Upper lobe of left lung (tissue), 6 donors: ENCODE measurements around the gene SLCO4A1. TPM values are rescaled to one million over a fixed set of nuclear protein-coding genes. Genes with fewer than 3 reads are reported as not detected.
A peak's percentile ranks its signal among the peaks of the same experiment; 100 is the strongest.

Experiments
- ATAC-seq, 2 donors: fragments of 200-7000 bp; cut with Tn5 transposase; one replicate each; pipeline ENCODE4 v1.9.1; 2022; ENCODE audit warnings: mild to moderate bottlenecking in 2 of 2, moderate library complexity in 2 of 2; ENCODE audit not compliant: low FRiP score in 2 of 2
- DNase-seq, 2 donors: peaks; one replicate each; pipeline ENCODE4 v3.0.0-alpha.2; 2019 to 2020
- H3K27ac ChIP-seq, 4 donors: fragments of 200-600 bp; sonication (generic); one replicate each; pipeline ENCODE4 v1.5.1; 2016 to 2019
- H3K27me3 ChIP-seq, 4 donors: fragments of 200-600 bp; sonication (generic); one replicate each; pipeline ENCODE4 v1.5.1; 2017 to 2019
- H3K36me3 ChIP-seq, 4 donors: fragments of 200-600 bp; sonication (generic); one replicate each; pipeline ENCODE4 v1.5.1; 2016 to 2019
- H3K4me1 ChIP-seq, 4 donors: fragments of 200-600 bp; sonication (generic); one replicate each; pipeline ENCODE4 v1.5.1; 2018 to 2019
- H3K4me3 ChIP-seq, 4 donors: fragments of 200-600 bp; sonication (generic); one replicate each; pipeline ENCODE4 v1.5.1; 2017 to 2019; ENCODE audit warnings: mild to moderate bottlenecking in 2 of 4, moderate library complexity in 1 of 4
- H3K9me3 ChIP-seq, 4 donors: fragments of 200-600 bp; sonication (generic); one replicate each; pipeline ENCODE4 v1.5.1; 2018 to 2019
- CTCF ChIP-seq, 6 experiments: fragments of 450-650 bp in 4 of 6; fragments of 200-600 bp in 2 of 6; sonication (generic) in 2 of 6; IDR thresholded peaks; one replicate each; pipeline ENCODE4 v1.5.1; 2016 to 2019; ENCODE audit warnings: antibody characterized with exemption in 6 of 6
- EP300 ChIP-seq, 4 donors: sonication (generic); formaldehyde crosslinking; IDR thresholded peaks; one replicate each; pipeline ENCODE4 v1.5.1; 2017; ENCODE audit warnings: antibody characterized with exemption in 4 of 4, control low read depth in 2 of 4
- POLR2A ChIP-seq, 4 donors: fragments of 450-650 bp; IDR thresholded peaks; one replicate each; pipeline ENCODE4 v1.5.1; 2016 to 2017; ENCODE audit warnings: antibody characterized with exemption in 4 of 4, mild to moderate bottlenecking in 2 of 4
- POLR2AphosphoS5 ChIP-seq, 2 donors: sonication (generic); formaldehyde crosslinking; IDR thresholded peaks; one replicate each; pipeline ENCODE4 v1.5.1; 2017; ENCODE audit warnings: antibody characterized with exemption in 2 of 2
- WGBS, 2 donors: methylation state at CpG; one replicate each; pipeline ENCODE4 v1.1.5; 2017 to 2018; 5-methylcytosine and 5-hydroxymethylcytosine counted together
- total RNA-seq, 6 donors: library from RNA; depleted of rRNA in 4 of 6; stranded (reverse); fragments of >200 nt in 4 of 6; gene quantifications; one replicate each; pipeline versions ENCODE4 v1.1.0 to v1.2.1, GENCODE V29; 2016 to 2021
- donor health status: DM: no; HTN: no; CAD: no; lungs with moderate emphysema.
- donor health status: DM: no; HTN: yes; CAD: no; lungs with severe emphysema.

Gene SLCO4A1
- total RNA-seq, 6 donors from 2014 or later, result 39.9 to 86.7 (median 49.1) TPM

- H3K27ac ChIP-seq, result peak overlapping the region in 3 of 4 donors; percentile 90 to 98 (median 95)
Measured at GRCh38 chr20:62649140-62649539, 6.8 kb downstream of the SLCO4A1 start.

GRCh38 chr20:62650551-62651284, 8.4 kb downstream of the SLCO4A1 start:
- peaks cover 56 to 84% (median 61%) of the 10 kb centered on the region in 4 donors for H3K4me1 ChIP-seq
- H3K27ac ChIP-seq, result peak overlapping the region; percentile 90 to 98 (median 96)
- ATAC-seq (no peak), DNase-seq (no peak)
- peak overlapping the region in 1 of 4 donors; percentile 37 for H3K4me3 ChIP-seq
- H3K27me3 ChIP-seq, result no peaks in the 10 kb centered on the region
- TF ChIP-seq EP300 (IDR thresholded peaks at IDR 0.05), result no peak
- TF ChIP-seq POLR2AphosphoS5 (IDR thresholded peaks at IDR 0.05), result no peak
- no peak for TF ChIP-seq POLR2A (IDR thresholded peaks at IDR 0.05)
- no peak for TF ChIP-seq CTCF (IDR thresholded peaks at IDR 0.05)
- H3K36me3 ChIP-seq, result peaks cover 0 to 52% (median 0%) of the 10 kb centered on the region in 4 donors
- WGBS, 2 donors, result 90 to 91% methylated on average over 15 to 23 of the region's 24 CpGs
- no peaks in the 10 kb centered on the region for H3K9me3 ChIP-seq

More at GRCh38 chr20:62649140-62649539, 6.8 kb downstream of the SLCO4A1 start:
- ATAC-seq (no peak), DNase-seq (no peak)
- TF ChIP-seq CTCF (IDR thresholded peaks at IDR 0.05) (no peak), EP300 (IDR thresholded peaks at IDR 0.05) (no peak), POLR2AphosphoS5 (IDR thresholded peaks at IDR 0.05) (no peak), POLR2A (IDR thresholded peaks at IDR 0.05) (no peak)
- no peaks in the 10 kb centered on the region for H3K27me3 ChIP-seq
- H3K36me3 ChIP-seq, result peaks cover 0 to 52% (median 0%) of the 10 kb centered on the region in 4 donors
- no peak overlapping the region for H3K4me3 ChIP-seq
- H3K4me1 ChIP-seq, result peaks cover 56 to 90% (median 72%) of the 10 kb centered on the region in 4 donors
- H3K9me3 ChIP-seq, result no peaks in the 10 kb centered on the region
- WGBS, 2 donors, result 97 to 100% methylated on average over 2 to 6 of the region's 6 CpGs

GRCh38 chr20:62651285-62652021, 9.2 kb downstream of the SLCO4A1 start:
- WGBS, 2 donors, result 34 to 38% methylated on average over 10 to 17 of the region's 24 CpGs
- TF ChIP-seq EP300 (IDR thresholded peaks at IDR 0.05) (peak in 1 of 4 donors; percentile 41), POLR2A (IDR thresholded peaks at IDR 0.05) (no peak), CTCF (IDR thresholded peaks at IDR 0.05) (no peak), POLR2AphosphoS5 (IDR thresholded peaks at IDR 0.05) (peak in 1 of 2 donors; percentile 20)
- Histone ChIP-seq H3K4me1 (peaks cover 53 to 81% (median 55%) of the 10 kb centered on the region in 4 donors), H3K9me3 (no peaks in the 10 kb centered on the region), H3K27ac (peak overlapping the region; percentile 90 to 98 (median 96)), H3K27me3 (no peaks in the 10 kb centered on the region), H3K4me3 (peak overlapping the region in 3 of 4 donors; percentile 26 to 37 (median 36)), H3K36me3 (peaks cover 0 to 52% (median 3%) of the 10 kb centered on the region in 4 donors)
- DNase-seq, result peak in 1 of 2 donors; percentile 72
- peak; percentile 3 to 4 for ATAC-seq

- Histone ChIP-seq H3K4me3 (peak overlapping the region in 3 of 4 donors; percentile 26 to 37 (median 36)), H3K4me1 (peaks cover 48 to 74% (median 49%) of the 10 kb centered on the region in 4 donors), H3K27me3 (no peaks in the 10 kb centered on the region), H3K36me3 (peaks cover 0 to 57% (median 7%) of the 10 kb centered on the region in 4 donors), H3K27ac (peak overlapping the region; percentile 90 to 98 (median 96)), H3K9me3 (no peaks in the 10 kb centered on the region)
- DNase-seq (peak; percentile 93 to 96), ATAC-seq (peak; percentile 93 to 95)
- peak; percentile 96 to 99 for TF ChIP-seq POLR2AphosphoS5 (IDR thresholded peaks at IDR 0.05)
- TF ChIP-seq CTCF (IDR thresholded peaks at IDR 0.05), result peak in 5 of 6 experiments; percentile 16 to 55 (median 39)
- TF ChIP-seq EP300 (IDR thresholded peaks at IDR 0.05), result peak; percentile 89 to 99 (median 94)
- peak in 3 of 4 donors; percentile 48 to 84 (median 61) for TF ChIP-seq POLR2A (IDR thresholded peaks at IDR 0.05)
- 0 to 10% methylated on average over 13 to 26 of the region's 44 CpGs for WGBS, 2 donors
Measured at GRCh38 chr20:62652041-62652893, 10.0 kb downstream of the SLCO4A1 start.
